Ramos (cell line): ENCODE results near the gene CPLX3.

ENCODE experiments used
- in situ Hi-C: fragments of 300-500 bp; cut with MboI; formaldehyde crosslinking; loops from one replicate; pipeline ENCODE4 v1.14.3; 2022; ENCODE audit warnings: low sequenced_read_pairs; ENCODE audit not compliant: unreplicated experiment

Gene CPLX3

DNA sequence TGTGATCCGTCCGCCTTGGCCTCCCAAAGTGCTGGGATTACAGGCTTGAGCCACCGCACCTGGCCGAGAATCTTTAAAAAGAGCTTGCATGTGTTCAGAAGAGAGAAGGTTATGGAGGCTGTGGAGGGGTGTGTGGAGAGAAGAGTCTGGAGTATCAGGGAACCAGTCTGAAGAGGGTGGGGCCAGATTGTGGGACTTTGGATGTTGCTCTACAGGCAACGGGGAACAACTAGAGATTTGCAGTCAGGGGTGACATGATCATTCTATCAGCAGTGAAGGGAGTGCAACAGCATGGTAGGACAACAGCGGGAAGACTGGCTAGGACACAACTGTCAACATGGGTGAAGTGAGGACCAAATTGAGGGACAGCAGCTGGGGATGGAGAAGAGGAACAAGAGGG is 37.9 kb downstream of the CPLX3 start:
- in situ Hi-C loops = no loop called here

DNA sequence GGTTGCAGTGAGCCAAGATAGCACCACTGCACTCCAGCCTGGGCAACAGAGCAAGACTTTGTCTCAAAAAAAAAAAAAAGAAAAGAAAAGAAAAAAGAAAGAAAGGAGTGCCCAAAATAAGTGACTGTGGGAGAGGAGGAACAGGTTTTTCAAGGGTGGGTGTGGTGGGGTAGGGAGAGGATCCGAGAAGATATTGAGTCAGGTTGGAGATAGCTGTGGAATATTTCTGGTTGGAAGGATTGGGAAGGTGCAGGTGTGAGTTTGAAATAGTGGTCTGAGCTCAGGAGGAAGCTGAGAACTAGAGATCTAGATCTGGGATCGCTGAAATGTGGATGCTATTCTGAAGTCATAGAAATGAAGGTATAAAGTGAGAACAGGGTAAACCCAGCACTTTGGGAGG is 38.9 kb downstream of the CPLX3 start:
- in situ Hi-C loops = no loop called here

DNA sequence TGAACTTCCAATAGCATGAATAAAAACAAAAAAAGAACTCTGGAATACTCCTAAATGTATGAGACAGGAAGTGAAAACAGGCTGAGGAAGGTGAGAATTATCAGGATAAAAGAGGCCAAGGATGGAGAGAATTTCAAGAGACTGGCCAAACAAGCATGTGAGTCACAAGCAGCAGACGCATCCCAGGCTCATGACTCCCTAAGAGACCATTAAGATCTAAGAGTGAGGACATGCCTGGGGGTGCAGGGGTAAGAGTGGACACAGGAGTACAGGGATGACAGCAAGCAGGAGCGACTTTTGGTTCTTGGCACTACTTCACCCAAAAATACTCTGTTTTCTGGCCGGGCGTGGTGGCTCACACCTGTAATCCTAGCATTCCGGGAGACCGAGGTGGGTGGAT is 39.7 kb downstream of the CPLX3 start:
- in situ Hi-C loops = no loop called here

DNA sequence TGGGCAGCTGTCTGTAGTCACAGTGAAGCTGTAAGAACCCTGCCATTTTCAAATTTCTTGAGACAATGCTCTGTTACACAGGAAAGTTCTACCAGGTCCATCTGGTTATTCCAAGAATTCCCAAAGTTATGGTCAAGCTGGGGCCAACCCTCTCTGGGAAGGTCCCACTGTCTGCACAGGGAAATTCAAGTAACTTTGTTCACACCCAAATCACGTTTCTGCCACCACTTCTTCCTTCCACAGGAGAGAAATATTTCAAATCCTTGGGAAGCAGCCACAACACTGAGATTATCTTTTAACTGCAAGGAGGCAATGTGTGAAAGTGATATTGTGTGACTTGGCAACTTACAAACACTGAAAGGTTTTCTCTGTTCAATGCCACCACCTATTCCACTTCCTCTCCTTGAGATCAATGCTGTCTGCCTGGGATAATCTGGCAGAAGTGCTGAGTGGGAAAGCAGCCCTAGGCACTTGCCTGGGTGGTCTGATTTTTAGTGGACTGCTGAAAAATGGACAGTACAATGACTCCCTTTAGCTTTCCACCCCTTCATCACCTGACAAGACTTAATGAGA is 41.1 kb downstream of the CPLX3 start:
- in situ Hi-C loops = no loop called here

DNA sequence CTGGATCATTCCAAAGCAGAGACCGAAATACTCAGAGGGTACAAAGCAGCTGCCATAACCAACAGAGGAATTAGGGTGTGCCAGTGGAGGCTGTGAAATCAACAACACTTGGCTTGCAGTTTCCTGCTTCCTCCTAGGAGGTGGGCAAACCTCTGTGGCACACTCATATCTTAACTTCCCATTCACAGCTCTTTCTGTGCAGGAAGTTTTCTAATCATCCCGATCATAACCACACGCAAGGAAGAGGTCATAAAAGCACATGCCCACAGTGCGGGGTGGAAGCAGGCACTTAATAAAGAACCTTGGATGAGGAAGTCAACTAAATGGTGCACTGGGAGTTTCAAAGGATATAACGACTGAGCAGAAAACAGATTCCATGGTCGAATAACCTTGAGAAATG is 41.6 kb downstream of the CPLX3 start:
- in situ Hi-C loops = no loop called here

DNA sequence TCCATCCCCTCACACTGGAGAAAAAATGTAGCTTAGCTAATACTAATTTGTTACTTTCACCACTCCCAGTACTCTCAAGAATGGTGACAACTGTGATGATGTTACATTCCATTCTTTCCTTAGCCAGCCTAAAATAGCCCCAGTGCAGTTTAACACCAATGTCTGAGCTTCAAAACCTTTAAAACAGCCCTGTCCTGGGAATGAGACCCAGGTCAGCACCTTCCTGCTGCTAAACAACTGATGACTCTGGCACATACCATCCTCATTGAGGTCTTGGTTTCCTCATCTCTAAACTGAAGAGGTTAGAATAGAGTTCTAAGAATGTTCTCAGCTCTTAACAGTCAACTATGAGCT is 42.9 kb downstream of the CPLX3 start:
- in situ Hi-C loops = no loop called here

DNA sequence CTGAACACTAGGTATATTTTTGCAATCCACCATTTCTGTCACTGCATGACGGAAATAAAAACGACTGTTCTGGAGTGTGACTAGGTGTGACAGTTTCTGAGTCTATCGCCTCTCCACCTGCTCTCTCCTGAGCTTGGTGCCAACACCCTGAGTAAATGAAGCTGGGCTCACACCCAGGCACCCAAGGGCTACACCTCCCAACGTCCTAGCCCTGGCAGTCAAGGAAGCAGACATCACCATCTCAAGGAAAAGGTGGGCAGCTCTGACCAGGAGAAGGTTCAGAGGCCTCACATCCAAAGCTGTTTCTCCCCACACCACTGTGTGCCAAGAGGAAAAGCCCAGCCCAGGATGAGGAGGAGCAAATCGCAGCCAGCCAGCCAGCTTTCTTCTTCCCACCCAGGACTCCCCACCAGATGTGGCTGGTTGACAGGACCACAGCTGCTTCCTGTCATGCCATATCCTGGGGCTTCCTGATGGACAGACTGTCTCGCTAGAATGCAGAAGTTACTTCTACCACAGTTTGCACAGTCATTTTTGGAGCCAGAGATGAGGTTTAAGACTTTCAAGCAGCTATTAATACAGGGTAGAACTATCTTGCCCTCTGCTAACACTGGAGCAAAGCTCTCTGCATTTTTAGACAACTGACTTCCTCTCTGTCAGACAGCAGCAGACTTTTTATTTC is 43.4 kb downstream of the CPLX3 start:
- in situ Hi-C loops = no loop called here

DNA sequence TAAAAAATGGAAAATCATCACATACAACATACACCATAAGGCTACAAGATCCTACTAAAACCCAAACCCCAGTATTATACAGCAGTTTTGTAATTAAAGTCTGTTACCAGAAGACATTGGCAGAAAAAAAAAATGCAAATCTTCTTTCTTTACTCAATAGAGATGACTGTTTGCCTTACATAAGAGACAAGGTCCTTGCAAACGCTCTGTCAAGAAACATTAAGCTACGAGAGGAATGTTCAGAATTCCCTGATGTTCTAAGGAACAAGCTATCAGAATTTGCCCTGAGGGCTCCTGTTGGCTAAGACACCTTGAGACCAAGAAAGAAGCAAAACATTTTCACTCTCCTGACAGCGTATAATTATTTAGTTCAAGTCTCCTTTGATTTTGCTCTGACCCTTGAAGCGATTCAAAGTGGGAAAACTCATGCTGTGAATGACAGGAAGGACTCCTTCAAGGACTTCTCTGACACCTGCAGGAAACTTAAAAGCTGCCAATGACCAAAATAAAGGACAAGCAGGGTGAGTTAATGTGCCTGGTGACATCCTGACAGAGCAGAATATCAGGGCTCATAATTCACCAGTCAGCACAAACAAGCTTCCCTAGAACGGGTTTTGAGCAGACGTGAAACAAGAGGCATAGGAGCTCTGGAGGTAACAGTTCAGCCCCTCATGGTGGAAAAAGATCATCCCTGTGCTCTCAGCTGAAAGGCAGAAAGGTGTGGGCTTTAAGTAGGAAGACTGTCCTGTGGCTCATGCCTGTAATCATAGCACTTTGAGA is 44.2 kb downstream of the CPLX3 start:
- in situ Hi-C loops = no loop called here

DNA sequence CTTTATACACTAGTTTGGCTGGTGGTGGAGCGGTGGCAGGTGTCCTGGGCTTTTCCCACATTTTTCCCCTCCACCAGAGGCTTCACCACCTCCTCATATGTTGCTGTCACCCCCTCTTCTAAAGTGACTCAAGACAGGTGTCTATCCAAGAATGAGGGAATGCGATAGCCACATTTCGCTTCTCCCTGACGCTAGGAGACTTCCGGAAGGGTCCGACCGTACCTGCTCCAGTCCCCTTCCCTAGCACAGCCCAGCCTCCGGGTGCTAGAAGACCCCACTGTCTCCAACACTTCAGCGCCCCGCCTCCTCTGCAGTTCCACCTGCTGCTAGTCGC is 46.2 kb downstream of the CPLX3 start:
- in situ Hi-C loops = no loop called here

DNA sequence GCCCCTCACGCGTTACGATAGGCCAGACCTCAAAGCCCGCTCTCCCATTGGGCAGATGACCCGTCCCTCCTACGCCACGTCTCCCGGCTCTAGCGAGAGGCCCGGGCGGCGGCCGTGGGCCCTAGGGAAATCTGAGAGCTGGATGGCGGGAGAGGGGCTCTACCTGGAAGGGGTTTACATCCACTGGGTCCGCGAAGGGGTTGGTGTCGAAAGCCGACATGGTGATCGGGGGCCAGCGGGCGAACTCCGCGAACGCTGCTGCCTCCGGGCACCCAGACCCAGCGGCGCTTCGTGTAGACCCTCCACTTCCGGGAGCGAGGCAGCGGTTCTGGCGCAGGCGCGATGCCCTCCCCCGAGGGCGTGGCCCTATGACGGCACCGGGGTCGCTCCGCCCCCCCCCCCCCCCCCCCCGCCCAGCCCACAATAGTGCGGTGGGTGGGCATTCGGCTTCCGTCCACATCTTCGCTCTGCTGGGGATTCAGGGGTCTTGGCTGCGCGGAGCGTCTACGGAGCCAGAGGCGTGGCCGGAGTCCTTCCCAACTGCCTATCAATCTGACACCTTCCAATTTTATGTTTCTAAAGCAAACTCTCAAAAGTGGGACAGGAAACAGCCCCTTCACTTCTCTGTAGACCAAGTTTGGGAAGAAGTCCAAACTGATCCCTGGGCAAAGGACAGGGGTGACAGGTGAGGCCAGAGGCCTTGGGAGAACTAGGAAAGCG is 46.8 kb downstream of the CPLX3 start, which contains the start of gene SCAMP2:
SCAMP2 (minus strand) TSS at position 330 of the 720 bp plus-strand sequence; CDS start at position 220, 110 bp downstream.
- in situ Hi-C loops = no loop called here

DNA sequence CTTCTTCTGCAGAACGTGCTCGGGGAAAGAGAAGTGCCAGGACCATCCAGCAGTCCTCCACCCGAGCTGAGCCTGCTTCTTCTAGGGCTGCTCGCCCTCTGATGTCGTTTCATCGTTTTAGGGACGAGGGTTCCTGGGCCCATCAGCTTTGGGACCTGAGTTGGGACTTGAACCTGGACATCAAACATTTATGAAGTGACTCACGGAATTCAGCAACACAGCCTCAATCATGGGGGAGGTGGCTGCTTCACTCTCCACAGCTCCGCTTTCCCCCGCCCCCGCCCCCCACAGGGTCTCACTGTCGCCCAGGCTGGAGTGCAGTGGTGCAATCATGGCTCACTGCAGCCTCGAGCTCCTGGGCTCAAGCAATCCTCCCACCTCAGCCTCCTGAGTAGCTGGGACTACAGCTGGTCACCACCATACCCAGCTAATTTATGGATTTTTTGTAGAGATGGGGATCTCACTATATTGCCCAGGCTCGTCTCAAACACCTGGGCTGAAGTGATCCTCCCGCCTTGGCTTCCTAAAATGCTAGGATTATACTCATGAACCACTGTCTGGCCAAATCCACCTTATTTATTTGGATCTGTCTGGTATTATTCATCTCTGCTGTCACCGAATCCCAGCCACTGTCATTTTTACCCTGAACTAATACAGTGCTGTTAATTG is 47.5 kb downstream of the CPLX3 start:
- in situ Hi-C loops = no loop called here

DNA sequence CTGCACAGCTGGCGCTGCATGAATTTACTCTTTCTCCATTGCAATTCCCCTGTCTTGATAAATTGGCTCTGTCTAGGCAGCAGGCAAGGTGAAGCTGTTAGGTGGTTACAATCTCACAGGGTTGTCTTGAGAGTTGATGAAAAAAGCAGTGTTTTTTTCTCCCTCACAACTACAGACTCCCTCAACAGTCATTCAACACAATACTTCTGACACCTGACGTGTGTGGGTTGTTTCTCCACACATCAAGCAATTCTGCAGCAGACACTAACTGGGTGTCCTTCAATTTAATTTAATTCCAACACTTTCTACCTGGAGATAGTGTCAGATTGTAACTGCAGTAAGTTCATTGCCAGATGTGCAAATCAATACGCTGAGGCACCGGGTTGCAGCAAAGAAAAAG is 51.8 kb downstream of the CPLX3 start:
- in situ Hi-C loops = no loop called here
